ENCODE measurements around the gene DLX1.
A peak's percentile ranks its signal among the peaks of the same experiment; 100 is the strongest.
"Not testable (repeated sequence)": the region's sequence is repeated elsewhere in the genome, so short reads cannot be mapped to it uniquely, and the experiment has no call there.

Gene DLX1

DNA sequence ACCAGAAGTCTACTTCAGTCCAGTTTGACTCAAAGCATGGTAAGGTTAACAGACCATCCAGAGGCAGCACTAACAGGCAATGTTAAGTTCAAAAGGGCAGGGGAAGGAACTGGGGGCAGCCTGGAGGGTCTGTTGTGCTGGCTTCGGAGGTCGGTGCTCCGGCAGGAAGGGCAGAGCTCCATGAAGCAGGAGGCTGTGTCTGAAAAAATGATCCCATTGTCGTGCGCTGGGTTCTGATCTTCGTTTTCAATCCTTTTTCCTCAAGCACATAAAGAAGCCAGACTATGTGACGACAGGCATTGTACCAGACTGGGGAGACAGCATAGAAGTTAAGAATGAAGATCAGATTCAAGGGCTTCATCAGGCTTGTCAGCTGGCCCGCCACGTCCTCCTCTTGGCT, 21.9 kb upstream of the DLX1 start:
- no peak for DNase-seq (ENCODE audit: low read depth in 2 of 3, low spot score in 1 of 3)

DNA sequence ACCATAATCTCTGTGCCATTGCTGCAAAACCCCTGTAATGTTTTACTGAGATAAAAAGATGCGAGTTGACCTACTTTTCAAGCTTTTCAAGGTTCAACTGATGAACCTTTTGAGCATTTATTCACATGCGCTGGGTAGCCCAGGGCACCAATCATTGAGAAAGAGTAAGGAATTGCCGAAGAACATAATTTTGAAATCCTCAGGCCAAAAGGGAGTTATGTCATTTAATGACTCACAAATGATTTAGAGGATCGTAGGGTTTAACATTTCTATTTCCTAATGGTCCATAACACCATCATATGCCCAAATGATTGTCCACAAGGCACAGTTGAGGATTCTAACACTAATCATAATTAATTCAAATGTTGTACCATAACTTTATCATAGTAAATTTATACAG, 20.2 kb upstream of the DLX1 start:
- DNase-seq (ENCODE audit: low read depth in 2 of 3, low spot score in 1 of 3), result no peak

DNA sequence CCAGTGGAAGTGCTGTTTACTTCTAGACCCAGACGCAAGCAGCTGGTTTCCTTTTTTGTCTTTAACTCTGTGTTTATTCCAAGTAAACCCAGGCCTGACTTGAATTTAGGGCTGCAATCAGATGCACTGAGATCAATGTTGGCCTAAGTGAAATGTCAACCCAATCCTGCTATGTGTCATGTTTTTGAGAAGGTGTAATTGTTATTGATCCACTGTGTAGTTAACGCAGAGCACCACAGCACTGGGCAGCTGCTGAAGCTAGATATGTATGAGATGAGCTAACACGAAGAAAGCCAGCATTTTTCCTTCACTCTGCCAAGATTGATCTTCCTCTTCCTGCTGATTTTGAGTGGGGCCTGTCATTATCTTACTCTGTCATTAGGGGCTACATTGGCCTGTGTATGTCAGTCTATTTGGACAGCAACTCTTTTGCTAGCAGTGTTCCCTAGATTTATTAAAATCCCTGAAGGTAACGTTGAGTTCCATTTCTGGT, 18.9 kb upstream of the DLX1 start:
- DNase-seq (ENCODE audit: low read depth in 2 of 3, low spot score in 1 of 3), result no peak

DNA sequence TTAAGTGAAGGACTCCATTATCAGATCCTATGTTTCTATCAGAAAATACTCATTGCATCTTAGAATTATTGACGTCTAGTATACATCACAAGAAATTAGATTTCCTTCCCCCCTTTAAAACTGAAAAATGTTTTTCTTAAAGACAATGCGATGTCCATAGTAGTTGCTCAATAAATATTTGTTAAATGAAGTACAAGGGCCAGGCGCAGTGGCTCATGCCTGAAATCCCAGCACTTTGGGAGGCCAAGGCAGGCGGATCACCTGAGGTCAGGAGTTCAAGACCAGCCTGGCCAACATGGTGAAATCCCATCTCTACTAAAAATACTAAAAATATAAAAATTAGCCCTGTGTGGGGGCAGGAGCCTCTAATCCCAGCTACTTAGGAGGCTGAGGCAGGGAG, 17.4 kb upstream of the DLX1 start:
- DNase-seq (ENCODE audit: low read depth in 2 of 3, low spot score in 1 of 3), result not testable (repeated sequence)

DNA sequence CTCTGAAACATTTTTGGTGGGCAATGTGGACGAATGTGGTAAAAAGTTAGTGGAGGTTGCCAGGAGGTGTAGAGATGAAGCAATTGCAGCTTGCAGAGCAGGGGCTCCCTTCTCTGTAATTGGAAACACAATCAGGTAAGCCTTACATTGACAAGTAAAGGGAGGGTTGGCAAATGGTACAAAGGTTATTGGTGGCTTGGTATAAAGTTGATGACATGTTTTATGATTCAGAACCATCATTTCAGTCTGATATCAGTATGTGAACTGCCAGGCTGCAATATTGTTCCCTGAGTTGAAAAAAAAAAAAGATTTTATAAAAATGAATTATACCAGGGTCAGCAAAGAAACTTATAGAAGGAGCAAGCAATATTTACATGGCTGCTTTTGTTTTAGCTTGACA, 14.4 kb upstream of the DLX1 start:
- DNase-seq (ENCODE audit: low read depth in 2 of 3, low spot score in 1 of 3), result no peak

DNA sequence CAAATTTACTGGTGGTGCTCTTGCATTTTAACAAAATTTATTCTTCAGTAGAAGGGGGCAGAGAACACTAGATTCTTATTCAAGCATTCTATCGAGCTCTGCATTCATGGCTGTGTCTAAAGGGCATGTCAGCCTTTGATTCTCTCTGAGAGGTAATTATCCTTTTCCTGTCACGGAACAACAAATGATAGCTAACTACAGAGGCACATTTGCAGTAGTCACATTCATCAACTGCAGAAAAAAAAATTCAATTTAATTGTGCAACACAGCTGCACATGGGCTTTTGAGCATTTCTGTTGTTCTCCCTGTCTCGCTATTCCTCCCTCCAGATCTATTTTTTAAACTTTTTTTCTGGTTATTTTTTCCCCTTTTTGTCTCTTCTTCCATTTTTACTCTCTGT, 13.0 kb upstream of the DLX1 start:
- no peak for DNase-seq (ENCODE audit: low read depth in 2 of 3, low spot score in 1 of 3)

DNA sequence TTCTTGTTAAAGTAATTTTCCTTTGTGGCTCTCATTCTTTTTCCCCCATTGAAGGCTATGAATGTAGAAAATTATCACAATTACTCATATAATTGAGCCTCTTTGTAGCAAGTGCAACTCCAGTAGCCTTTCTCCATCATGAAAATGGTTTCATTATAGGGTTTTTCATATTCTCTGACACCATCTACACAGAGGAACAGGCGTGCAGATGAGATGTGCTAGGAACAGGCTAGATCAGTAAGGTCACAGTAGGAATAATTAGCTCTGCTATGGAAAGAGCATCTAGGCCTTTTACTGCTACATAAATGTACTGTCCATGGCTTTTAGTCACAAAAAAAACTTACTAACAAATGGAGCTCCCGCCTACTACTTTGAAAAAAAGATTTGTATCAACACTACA, 12.6 kb upstream of the DLX1 start:
- no peak for DNase-seq (ENCODE audit: low read depth in 2 of 3, low spot score in 1 of 3)

DNA sequence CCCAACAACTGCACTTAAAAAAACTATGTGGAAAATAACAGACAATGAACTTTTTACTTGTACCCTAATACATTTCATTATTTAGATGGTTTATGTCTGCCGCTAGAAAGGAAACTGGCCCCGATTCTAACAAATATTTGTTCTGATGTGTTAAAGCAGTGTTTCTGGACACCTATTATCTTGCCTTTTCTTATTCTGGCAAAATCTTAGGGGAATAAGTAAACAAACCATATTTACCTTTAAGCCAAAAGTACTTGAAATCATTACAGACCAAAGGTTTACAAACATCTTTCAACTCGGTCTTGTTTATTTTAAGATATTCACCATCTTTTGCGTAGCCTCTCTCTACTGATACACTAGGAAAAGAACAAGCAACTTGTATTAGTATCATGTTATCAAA, 11.8 kb upstream of the DLX1 start:
- no peak for DNase-seq (ENCODE audit: low read depth in 2 of 3, low spot score in 1 of 3)

DNA sequence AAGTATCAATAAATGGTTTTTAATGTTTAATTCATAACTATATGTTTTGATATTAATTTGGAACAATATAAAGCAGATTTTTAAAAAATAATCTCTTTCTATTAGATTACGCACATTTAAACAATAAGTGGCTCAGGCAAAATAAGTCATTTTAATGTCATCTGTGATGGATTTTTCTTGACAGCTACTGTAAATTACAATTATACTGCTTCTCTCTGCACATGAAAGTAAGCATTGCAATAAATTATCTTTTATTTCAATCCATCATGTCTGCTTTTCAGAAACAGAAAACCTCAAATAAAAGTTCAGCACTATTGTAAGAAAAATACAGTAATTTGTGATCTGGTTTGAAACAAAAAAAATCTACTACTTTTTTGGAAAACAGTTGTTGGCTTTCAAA, 11.1 kb upstream of the DLX1 start:
- no peak for DNase-seq (ENCODE audit: low read depth in 2 of 3, low spot score in 1 of 3)

DNA sequence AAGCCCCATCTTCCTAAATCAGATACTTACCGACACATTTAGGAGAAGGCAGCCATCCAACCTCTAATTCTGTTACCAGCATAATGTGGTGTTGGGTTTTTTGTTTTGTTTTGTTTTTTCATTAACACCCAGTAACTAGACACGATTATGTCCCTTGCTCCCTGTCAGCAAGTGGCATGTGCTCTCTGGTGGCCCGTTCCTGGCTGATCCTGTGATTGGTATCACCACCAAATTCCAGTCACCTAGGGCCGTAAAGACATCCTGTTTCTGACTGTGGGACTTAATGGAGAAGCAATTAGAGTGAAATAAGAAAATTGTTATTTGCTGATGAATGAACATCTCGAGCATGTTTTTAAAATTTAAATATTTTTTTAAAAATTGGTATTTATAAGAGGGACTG, 5.9 kb upstream of the DLX1 start:
- DNase-seq (ENCODE audit: low read depth in 2 of 3, low spot score in 1 of 3), result no peak

DNA sequence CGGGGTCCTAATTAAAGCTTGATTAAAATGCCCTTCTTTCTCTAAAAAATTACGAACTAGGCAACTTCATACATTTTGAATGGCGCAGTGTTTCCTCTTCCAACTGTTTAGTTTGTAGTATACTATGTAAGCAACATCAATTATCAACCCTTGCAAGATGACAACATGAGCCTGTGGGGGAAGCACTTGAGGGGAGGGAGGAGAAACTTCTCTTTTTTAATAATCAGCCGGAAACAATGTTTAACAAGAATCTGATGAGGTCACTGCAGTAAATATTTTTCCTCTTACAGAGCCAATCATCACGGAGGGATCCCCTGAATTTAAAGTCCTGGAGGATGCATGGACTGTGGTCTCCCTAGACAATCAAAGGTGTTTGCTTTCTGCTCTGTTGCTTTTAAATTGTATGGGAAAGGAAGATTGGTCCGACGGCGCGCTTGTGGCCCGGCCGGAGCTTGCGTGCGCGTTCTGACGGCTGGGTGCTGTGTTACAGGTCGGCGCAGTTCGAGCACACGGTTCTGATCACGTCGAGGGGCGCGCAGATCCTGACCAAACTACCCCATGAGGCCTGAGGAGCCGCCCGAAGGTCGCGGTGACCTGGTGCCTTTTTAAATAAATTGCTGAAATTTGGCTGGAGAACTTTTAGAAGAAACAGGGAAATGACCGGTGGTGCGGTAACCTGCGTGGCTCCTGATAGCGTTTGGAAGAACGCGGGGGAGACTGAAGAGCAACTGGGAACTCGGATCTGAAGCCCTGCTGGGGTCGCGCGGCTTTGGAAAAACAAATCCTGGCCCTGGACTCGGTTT, 5.3 kb upstream of the DLX1 start:
- no peak for DNase-seq (ENCODE audit: low read depth in 2 of 3, low spot score in 1 of 3)

DNA sequence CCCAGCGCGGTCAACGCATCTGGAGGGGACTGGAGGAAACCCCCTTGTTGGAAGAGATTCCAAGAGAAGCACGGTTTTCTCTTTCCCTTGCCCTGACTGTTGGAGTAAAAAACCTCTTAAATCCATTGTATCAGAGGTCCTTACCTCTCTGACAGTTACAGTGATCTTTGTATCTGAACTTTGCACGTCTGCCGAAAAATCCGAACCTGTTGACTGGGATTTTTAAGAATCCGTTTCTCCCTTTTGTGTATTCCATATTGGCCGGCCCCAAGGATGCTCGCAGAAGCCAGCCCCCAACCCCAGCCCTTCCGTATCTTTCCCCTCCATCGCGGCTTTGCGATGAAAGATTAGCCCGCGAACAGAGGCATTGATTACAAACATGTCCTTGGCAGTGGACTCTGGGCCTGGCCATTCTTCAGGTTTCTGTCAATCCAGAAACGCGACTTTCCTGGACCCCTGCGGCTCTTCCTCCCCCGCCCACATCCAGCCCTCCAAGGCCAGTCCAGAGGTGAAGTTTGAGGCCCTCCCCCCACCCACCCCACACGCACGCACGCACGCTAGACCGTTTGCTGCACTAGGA, 4.6 kb upstream of the DLX1 start:
- DNase-seq (ENCODE audit: low read depth in 2 of 3, low spot score in 1 of 3), result no peak

DNA sequence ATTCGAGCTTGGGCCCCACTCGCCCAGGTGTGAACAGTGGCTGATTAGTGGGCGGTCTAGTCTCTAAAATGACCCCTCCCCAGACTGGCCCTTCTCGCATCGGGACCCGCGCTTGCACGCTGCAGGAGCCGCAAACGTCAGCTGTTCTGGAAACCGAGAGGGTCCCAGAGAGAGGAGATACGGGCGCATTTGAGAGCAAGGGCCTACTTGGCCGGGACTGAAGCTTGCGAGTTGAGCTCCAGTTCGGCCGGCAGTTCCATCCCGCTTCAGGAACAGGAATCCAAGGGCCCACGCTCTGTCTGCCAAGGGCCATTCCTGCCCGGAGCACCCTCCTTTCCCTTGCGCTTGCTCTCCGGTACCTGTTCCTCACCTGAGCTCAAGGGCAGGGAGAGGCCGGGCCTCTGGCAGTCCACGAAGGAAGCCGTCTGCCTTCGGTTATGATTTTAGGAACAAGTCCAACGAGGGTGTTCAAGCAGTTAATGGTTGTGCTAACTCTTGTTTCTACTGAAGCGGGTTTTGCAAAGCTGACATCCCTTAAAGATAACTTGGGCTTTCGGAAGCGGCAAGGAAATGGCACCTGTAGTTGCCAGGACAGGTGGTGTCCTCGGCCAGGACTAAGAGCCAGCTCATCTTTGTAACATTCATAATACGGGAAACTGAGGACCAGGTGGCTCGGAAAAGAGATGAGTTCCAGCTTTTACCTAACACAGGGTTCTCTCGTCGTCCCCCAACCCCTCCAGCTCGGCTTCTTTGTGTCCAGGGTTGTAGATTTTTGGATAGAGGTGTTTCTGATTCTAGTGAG, 3.9 kb upstream of the DLX1 start:
- DNase-seq (ENCODE audit: low read depth in 2 of 3, low spot score in 1 of 3), result no peak

DNA sequence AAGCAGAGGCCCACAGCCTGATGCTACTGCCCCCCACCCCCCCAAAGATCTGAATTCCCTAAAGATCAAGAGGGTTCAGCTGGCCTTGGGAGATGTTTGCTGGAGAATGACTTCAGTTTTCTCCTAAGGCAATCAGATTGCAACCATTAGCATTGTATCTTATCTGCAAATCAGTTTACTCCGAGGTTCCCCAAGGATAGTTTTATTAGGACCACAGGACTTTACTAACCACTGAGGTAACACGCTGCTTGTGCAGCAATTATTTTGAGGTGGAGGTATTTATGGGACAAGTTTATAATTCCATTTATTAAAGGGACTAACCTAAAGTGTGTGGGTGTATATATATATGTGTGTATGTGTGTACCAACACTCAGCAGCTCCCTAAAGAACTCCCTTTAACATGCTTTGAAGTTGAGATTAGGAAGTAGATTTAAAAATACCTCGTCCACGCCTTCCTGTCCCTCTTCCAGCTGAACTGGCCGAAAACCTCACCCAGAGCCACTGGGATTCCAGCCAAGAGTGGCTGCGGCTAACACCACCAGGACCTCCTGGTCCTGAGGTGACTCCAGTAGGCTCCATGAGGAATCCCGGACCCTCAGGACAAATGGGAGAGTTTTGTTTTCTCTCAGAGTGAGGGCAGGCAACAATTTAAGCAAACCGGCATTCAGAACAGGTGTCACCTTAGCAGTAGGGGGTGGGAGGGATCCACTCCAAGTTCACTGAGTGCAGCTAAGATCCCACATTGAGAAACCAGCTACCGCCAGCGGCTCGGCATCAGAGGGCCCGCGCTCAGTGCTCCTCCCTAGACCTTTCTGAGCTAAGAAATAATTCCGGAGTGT, 3.0 kb upstream of the DLX1 start:
- no peak for DNase-seq (ENCODE audit: low read depth in 2 of 3, low spot score in 1 of 3)

DNA sequence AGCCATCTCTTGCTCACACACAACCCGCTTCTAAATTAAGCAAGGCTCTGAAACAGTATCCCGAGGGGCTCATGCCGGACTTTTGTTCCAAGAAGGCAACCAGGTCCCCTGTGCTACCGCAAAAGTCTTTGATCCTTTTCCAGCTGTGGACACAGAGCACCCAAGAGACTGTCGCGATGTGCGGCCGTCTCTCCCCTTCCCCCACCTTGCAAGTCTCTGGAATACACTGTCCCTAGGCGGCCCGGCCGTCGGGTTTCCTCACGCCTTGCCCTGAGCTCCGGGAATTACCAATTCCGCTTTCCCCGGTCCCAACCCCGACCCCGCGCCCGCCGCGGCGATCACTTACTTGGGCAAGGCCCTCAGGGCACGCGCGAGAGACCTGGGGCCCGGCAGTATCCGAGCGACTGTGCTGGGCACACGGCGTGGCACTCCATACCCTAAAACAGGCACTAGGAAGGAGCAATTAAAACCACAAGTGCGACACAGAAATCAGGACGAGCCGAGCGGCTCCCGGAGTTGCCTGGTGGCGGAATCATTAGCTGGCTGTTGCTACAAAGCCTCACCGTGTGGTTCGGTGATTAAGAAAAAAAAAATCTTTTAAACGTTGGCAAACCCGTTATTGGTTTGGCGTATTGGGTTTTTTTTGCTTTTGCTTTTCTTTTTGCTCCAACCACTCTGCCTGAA, 2.2 kb upstream of the DLX1 start:
- DNase-seq (ENCODE audit: low read depth in 2 of 3, low spot score in 1 of 3), result no peak

DNA sequence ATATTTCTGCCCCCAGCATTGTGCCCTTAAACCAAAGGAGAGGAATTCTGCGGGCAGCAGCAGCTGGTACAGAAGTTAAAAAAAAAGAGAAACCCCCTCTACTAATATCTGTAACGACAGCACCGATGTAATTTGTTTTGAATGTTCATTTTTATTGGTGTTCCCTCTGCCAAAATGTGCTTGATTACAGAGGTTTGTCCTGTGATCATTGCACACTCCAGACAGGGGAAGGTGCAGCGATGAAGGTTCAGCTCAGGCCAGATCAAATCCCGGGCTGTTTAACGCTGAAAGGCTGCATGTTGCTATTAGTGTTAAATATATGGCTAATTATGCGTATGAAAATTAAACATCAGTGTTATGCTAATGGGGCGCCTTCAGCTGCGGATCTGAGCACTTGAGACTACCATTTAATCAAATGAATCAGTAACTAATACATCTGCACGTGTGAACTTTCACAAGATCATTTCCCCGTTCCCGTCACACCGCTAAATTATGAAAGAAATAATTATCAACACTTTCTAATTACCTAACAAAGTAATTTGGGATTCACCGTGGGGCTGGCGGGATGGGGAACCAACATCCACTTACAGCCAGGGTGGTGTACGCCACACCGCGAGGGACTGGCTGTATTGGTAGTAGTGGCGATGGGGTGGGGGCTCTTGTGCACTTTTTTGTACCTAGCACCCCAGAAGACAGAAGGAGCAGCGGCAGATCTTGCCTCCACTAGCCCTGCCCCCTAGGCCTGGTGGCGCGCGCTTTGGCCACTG, 1.5 kb upstream of the DLX1 start:
- no peak for DNase-seq (ENCODE audit: low read depth in 2 of 3, low spot score in 1 of 3)

DNA sequence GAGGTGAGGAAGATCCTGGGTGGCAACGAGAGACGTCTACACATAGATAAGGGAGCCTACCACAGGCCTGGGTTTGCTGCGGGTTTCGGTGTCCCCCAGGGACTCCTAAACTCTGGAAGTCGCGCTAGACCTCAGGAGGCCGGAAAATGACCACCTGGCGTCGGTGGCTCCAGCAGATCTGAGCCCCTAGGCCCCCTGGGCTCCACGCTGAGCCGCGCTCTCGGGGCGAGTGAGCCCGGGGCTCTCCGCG, 987 bp upstream of the DLX1 start:
- no peak for DNase-seq (ENCODE audit: low read depth in 2 of 3, low spot score in 1 of 3)

DNA sequence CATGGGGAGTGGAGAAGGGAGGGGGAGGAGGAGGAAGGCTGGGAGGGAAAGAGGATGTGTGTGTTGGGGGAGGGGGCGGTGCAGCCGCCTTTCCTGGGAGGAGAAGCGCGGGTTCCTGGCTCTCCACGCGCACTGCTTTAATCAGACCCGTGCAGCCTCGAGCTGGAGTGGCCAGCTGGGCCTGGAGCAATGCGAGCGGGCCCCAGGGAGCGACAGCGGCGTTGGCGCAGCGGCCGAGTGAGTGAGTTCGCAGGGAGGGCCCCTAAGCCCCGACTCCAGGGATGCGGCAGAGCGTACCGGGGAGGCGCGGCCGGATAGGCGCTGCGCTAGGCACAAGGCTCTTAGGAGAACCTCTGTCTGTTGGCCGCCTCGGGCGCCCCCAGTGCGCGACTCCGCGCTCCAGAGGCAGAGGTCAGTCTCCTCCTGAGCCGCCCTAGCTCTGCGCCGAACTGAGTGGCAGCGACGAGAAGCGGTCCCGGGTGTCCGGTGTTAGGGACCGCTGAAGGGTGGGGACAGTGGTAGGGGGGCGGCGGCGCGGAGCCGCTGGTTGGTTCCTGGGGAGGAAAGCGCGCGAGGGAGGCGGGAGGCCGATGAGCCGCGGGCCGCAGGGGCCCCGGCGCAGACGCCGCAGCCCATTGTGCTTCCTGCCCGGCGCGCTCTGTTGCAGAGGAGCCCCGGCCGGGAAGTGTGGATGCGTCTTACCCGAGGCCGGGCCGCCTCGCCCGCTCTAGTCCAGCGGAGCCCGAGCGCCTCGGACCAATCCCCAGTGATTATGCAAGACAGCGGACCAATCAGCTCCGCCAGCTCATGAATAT, 455 bp upstream of the DLX1 start:
- DNase-seq (ENCODE audit: low read depth in 2 of 3, low spot score in 1 of 3), result peak in 1 of 3 donors; percentile 57
